Suprapubic skin (tissue), 4 donors: ENCODE measurements around the gene ZDHHC1.

Experiments used
- EP300 ChIP-seq: sonication (generic); formaldehyde crosslinking; IDR thresholded peaks from one replicate; pipeline ENCODE4 v1.6.1; 2017; ENCODE audit warnings: antibody characterized with exemption
- POLR2A ChIP-seq, 2 donors: fragments of 450-650 bp; IDR thresholded peaks; one replicate each; pipeline ENCODE4 v1.6.1; 2017; ENCODE audit warnings: antibody characterized with exemption in 2 of 2, mild to moderate bottlenecking in 2 of 2, moderate library complexity in 2 of 2
- POLR2AphosphoS5 ChIP-seq, 3 donors: sonication (generic); formaldehyde crosslinking; IDR thresholded peaks; one replicate each; pipeline ENCODE4 v1.6.1; 2017; ENCODE audit warnings: antibody characterized with exemption in 3 of 3
- TF ChIP-seq, protein P1 (sequence below), 2 donors: fragments of 200-600 bp in 1 of 2; fragments of 450-650 bp in 1 of 2; sonication (generic) in 1 of 2; IDR thresholded peaks; one replicate each; pipeline ENCODE4 v1.5.1; 2016 to 2019; ENCODE audit warnings: antibody characterized with exemption in 2 of 2, mild to moderate bottlenecking in 1 of 2, moderate library complexity in 1 of 2

DNA sequence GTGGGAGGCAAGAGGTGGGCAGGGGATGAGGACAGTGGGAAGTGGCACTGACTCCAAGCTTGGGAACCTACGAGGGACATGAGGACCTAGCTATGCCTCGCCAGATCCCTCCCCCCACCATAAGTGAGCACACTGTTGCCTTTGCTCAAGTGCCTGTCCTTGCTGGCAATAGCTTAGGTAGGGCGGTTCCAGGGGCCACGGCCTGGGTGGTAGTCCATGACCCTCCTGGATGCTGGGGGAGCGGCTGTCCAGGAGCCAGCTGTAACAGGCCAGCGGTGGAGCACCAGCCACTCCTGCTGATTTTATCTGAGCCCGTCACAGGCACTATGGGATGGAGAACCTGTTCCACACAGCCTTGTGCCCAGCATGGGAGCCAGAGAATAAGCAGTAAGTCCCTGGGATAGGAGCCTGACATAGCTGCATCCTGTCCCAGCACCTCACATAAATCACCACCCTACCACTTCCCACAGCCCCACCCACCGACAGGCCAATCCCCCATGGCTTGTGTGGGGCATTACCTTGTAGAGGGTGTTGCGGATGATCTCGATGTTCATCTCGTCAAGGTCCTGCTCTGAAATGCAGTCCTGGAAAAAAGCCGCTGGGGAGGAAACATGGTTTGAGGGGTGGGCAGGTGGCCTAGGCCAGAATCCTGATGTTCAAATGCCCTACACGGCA, 26.4 kb upstream of the ZDHHC1 start:
- TF ChIP-seq, protein P1, sequence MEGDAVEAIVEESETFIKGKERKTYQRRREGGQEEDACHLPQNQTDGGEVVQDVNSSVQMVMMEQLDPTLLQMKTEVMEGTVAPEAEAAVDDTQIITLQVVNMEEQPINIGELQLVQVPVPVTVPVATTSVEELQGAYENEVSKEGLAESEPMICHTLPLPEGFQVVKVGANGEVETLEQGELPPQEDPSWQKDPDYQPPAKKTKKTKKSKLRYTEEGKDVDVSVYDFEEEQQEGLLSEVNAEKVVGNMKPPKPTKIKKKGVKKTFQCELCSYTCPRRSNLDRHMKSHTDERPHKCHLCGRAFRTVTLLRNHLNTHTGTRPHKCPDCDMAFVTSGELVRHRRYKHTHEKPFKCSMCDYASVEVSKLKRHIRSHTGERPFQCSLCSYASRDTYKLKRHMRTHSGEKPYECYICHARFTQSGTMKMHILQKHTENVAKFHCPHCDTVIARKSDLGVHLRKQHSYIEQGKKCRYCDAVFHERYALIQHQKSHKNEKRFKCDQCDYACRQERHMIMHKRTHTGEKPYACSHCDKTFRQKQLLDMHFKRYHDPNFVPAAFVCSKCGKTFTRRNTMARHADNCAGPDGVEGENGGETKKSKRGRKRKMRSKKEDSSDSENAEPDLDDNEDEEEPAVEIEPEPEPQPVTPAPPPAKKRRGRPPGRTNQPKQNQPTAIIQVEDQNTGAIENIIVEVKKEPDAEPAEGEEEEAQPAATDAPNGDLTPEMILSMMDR (IDR thresholded peaks at IDR 0.05): no peak
- TF ChIP-seq POLR2A (IDR thresholded peaks at IDR 0.05) (no peak), EP300 (no peak), POLR2AphosphoS5 (IDR thresholded peaks at IDR 0.05) (no peak)
